Activated T-cell treated with anti-CD3 and anti-CD28 coated beads for 4 hours (primary cell): ENCODE data around the gene TEX11.
"Not testable (repeated sequence)": the region's sequence is repeated elsewhere in the genome, so short reads cannot be mapped to it uniquely, and the experiment has no call there.

Experiments used
- DNase-seq: peaks from one replicate; pipeline ENCODE4 v3.0.0-alpha.2; 2020

TEX11 gene

DNA sequence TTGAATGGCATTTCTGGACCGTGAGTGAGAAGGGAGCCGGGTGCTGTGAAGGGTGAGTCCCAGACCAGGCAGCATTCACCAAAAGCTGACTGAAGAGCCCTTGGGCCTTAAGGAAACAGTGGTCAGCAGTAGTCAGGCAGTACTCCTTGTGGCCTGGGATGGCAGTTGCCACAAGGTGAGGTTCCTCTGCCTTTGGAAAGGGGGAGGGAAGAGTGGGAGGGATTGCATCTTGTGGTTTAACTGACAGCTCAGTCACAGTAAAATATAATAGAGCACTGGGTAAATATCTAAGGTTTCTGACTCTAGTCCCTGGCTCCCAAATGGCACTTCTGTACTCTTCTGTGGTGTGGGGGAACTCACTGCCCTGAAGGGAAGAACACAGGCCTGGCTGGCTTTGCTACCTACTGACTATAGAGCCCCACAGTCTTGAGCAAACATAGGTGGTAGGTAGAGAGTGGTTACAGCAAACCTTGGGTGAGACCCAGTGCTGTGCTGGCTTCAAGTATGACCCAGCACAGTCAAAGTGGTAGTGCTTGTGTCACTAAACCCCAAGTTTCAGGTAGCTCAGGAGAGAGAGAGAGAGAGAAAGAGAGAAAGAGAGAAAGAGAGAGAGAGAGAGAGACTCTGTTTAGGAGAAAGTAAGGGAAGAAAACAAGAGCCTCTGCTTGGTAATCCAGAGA is 154.2 kb downstream of the TEX11 start:
- DNase-seq: no peak

DNA sequence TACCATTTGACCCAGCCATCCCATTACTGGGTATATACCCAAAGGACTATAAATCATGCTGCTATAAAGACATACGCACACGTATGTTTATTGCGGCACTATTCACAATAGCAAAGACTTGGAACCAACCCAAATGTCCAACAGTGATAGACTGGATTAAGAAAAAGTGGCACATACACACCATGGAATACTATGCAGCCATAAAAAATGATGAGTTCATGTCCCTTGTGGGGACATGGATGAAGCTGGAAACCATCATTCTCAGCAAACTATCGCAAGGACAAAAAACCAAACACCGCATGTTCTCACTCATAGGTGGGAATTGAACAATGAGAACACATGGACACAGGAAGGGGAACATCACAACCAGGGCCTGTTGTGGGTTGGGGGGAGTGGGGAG is 174.7 kb downstream of the TEX11 start:
- DNase-seq: not testable (repeated sequence)

DNA sequence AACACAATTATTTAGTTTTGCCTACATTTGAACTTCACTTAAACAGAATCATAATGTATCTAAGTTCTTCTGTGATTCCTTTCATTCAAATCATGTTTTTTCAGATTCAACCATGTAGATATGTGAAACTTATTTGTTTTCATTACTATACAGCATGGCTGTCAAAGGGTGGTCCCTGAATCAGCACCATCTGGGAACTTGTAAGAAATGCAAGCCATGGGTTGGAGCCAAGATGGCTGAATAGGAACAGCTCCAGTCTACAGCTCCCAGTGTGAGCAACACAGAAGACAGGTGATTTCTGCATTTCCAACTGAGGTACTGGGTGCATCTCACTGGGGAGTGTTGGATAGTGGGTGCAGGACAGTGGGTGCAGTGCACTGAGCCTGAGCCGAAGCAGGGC is 180.6 kb downstream of the TEX11 start:
- not testable (repeated sequence) for DNase-seq

DNA sequence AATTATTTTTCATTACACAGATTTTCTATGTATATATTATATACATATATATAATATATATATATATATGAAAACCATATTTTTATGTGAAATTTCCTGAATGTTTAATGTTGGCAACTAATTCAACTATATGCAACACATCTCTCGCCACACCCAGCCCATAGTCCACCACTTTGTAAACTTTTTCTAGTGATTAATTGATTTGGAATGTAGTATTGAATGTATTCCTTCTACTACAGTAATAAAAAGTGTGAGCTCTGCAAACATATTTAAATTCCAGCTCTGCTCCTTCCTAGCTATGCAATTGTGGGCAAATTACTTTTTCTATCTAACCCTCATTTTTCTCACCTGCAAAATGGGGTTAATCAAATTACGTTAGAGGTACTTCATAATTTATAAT is 187.8 kb downstream of the TEX11 start:
- DNase-seq: no peak

DNA sequence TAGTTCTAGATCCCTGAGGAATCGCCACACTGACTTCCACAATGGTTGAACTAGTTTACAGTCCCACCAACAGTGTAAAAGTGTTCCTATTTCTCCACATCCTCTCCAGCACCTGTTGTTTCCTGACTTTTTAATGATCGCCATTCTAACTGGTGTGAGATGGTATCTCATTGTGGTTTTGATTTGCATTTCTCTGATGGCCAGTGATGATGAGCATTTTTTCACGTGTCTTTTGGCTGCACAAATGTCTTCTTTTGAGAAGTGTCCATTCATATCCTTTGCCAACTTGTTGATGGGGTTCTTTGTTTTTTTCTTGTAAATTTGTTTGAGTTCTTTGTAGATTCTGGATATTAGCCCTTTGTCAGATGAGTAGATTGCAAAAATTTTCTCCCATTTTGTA is 197.2 kb downstream of the TEX11 start:
- DNase-seq: not testable (repeated sequence)

DNA sequence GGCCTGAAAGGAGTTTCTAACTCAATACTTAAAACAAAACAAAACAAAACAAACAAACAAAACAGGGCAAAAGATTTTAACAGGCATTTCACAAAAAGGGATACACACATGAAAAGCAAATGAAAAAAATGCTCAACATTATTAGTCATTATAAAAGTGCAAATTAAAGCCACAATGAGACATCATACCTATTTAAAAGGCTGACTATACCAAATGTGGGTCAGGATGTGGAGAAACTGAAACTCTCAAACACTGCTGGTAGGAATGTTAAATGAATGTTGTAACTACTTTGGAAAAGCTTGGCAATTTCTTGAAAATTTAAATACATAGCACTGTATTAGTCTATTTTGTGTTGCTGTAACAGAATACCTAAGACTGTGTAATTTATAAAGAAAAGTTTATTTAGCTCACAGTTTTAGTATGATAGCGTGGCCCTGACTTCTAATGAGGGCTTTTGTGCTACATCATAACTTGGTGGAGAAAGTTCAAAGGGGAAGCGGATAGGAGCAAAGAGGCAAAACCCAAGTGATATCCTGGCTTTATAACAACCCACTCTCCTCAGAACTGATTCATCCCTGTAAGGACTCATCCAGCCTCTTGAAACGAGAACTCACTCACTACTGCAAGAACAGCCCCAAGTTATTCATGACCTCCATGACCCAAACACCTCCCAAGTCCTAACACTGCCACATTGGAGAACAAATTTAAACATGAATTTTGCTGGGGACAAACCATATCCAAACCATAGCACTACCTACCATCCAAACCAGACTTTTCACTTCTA is 214.0 kb downstream of the TEX11 start:
- DNase-seq: no peak

DNA sequence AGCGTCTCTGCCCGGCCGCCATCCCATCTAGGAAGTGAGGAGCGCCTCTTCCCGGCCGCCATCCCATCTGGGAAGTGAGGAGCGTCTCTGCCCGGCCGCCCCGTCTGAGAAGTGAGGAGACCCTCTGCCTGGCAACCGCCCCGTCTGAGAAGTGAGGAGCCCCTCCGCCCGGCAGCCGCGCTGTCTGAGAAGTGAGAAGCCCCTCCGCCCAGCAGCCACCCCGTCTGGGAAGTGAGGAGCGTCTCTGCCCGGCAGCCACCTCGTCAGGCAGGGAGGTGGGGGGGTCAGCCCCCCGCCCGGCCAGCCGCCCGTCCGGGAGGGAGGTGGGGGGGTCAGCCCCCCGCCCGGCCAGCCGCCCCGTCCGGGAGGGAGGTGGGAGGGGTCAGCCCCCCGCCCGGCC is 229.1 kb downstream of the TEX11 start:
- not testable (repeated sequence) for DNase-seq

DNA sequence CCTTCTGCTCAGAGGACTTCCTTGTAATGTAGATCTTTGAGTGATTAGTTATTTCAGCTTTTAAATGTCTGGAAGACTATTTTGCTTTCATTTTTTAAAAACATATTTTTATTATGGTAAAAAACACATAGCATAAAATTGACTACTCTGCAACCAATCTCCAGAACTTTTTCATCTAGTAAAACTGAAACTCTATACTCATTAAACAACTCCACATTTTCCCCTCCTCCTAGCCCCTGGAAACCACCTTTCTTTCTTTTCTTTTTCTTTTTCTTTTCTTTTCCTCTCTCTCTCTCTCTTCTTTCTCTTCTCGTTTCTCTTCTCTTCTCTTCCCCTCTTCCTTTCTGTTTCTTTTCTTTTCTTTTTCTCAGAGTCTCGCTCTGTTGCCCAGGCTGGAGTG is 233.2 kb downstream of the TEX11 start:
- no peak for DNase-seq

DNA sequence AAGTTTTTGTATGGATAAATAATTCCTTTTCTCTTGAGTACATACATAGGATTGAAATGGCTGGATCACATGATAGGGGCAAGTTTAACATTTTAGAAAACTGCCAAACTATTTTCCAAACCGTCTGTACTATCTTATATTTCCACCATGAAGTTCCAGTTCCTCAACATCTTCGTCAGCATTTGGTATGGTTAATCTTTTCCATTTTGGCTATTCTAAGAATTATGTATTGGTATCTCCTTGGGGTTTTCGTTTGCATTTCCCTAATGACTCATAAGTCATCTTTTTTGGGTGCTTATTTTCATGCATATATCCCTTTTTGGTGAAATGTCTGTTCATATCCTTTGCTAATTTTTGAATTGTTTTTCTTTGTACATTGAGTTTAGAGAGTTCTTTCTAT is 236.2 kb downstream of the TEX11 start:
- no peak for DNase-seq

DNA sequence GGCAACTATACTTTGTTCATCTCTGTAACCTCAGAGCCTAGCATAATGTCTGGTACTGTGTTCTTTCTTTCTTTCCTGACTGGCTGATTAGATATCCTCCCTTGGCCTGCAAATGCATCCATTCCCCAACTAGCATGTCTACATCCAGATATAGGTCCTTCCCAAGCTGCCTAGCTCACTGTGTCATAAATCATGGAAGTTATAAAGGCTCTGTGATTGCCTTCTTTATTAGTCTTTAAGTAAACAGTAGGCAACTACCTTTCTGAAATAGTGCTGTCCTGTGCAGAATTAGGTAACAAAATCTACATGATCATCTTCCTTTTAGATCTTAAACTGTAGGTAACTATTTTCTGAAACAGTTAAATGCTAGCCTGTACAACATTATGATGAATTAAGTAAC is 239.4 kb downstream of the TEX11 start:
- no peak for DNase-seq

DNA sequence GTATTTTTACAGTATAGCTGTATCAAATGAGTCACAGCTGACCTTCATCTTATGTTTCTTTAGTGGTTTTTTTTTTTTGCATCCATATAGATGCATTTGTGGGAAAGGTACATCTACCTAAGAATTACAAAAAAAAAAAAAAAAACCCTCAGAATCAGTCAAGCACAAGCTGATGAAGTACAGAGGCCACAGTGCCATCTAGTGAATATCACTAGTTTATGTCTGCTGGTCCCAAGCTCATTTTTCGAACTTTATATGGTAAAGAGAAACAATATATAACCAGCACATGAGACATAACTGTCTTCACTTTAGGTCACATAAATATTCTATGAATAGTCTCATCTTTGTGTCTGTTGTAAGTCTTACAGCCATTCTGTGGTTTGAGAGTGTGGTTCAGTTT is 243.8 kb downstream of the TEX11 start:
- no peak for DNase-seq

DNA sequence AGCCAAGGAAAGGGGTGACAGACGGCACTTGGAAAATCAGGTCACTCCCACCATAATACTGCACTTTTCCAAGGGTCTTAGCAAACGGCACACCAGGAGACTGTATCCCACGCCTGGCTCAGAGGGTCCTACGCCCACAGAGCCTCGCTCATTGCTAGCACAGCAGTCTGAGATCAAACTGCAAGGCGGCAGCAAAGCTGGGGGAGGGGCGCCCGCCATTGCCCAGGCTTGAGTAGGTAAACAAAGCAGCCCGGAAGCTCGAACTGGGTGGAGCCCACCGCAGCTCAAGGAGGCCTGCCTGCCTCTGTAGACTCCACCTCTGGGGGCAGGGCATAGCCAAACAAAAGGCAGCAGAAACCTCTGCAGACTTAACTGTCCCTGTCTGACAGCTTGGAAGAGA is 247.4 kb downstream of the TEX11 start:
- DNase-seq: not testable (repeated sequence)

DNA sequence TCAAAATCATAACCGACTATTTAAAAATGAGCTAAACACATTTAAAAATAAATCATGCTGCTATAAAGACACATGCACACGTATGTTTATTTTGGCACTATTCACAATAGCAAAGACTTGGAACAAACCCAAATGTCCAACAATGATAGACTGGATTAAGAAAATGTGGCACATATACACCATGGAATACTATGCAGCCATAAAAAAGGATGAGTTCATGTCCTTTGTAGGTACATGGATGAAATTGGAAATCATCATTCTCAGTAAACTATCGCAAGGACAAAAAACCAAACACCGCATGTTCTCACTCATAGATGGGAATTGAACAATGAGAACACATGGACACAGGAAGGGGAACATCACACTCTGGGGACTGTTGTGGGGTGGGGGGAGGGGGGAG is 251.0 kb downstream of the TEX11 start:
- DNase-seq: not testable (repeated sequence)

DNA sequence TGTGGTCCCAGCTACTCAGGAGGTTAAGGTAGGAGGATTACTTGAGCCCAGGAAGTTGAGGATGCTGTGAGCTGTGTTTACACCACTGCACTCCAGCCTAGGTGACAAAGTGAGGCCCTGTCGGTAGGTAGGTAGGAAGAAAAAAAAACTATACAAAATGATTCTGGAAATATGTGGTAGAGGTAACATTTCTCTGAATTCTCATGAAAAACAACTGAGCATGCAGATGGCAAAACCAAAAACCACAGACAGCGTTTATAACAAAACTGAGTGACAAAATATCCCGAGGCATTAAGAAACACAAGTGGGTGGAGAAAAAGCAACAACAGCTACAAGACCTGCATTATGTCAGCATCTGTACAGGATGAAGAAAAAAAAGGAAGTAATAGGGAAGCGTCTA is 252.2 kb downstream of the TEX11 start:
- DNase-seq: no peak

DNA sequence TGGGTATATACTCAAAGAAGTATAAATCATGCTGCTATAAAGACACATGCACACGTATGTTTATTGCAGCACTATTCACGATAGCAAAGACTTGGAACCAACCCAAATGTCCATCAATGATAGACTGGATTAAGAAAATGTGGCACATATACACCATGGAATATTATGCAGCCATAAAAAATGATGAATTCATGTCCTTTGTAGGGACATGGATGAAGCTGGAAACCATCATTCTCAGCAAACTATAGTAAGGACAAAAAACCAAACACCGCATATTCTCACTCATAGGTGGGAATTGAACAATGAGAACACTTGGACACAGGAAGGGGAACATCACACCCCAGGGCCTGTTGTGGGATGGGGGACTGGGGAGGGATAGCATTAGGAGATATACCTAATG is 260.6 kb downstream of the TEX11 start:
- DNase-seq: not testable (repeated sequence)

DNA sequence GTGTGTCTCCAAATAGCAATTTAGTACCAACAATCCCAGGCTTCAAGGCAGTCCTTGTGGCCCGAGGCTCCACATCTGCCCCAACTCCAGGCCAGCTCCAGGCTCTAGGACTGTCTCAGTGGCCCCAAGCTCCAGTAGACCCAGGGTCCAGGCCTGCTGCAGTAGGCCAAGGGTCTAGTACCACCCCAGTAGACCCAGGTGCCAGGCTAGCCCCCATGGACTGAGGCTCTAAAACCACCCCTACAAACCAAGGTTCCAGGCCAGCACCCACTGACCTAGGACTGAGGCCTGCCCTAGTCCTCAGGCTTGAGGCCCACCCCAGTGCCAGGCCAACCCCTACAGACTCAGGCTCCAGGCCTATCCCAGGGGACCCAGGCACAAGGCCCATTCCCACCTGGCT is 272.3 kb downstream of the TEX11 start:
- DNase-seq: no peak

DNA sequence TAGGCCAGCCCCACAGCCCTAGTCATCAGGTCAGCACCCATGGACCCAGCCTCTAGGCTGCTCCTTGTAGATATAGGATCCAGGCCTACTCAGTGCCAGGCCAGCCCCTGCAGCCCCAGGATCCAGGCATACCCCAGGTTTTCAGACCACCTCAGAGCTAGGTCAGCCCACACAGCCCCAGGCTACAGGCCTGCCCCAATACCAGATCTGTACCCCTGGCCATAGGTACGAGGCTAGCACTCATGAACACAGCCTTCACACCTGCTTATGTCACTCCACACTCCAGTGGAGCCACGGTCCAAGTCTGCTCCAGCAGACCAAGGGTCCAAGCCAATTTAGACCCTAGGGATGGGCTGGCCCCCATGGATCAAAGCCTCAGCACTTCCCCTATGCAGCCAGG is 272.8 kb downstream of the TEX11 start:
- DNase-seq: no peak

DNA sequence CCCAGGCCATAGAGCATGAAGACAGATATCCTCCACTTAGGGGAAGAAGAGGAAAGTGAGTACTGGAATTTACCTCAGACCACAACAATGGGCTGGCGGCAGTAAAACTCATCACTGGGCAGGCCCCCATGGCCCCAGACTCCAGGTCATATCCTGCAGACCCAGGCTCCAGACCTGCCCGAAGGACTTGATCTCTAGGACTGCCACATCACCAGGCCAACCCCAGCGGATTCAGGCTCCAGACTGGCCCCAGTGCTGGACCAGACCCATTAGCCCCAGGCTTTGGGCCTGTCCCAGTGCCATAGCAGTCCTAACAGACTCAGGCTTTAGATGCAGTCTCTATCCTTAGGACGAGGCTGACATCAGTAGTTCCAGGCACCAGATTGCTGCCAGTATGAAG is 273.3 kb downstream of the TEX11 start:
- no peak for DNase-seq

DNA sequence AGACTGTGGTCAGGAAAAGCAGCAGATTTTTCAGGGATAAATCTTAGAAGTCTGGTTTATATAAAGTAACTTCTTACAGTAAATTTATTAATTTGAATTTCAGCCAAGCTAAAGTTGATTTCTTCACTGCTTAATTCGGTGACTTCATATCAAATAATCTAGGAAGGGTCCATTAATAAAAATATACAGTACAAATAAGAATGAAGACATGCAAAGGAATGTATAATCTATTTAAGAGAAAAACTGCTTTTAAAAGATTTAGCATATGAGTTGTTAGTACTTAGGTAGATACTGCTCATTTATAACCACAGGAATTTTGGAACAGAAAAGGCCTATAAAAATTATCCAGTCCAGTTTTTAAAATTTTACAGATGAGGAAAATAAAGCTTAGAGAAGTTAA is 286.8 kb downstream of the TEX11 start:
- DNase-seq: no peak

DNA sequence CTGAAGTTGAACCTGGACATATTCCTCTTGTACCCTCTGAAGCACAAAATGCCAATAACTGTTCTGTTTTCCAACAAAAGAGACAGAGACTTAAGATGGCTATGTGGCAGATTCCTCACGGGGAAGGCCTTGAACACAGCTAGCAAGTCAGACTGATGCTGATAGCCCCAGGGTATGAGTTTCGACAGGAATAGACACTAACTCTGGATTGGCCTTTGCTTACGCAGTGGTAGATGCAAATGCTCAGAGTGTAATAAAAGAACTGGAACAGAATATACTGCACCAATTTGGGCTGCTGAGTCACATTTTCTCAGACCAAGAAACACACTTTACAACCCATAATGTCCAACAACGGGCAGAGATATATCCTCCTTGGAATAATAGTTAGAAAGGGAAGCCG is 290.0 kb downstream of the TEX11 start:
- no peak for DNase-seq

DNA sequence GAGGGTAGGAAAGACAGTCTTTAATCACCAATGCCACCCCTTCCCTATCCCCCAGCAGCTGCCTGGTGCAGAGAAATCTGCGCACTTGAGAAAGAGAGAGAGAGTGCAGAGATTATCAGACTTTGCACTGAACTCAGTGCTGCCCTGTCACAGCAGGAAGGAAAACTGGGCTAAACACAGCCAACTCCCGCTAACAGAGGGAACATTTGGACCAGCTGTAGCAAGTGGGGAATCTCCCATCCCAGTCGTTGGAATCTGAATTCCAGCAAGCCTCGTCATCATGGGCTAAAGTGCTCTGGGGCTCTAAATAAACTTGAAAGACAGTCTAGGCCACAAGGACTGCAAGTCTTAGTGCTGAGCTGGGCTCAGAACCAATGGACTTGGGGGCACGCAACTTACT is 295.2 kb downstream of the TEX11 start:
- DNase-seq: no peak

DNA sequence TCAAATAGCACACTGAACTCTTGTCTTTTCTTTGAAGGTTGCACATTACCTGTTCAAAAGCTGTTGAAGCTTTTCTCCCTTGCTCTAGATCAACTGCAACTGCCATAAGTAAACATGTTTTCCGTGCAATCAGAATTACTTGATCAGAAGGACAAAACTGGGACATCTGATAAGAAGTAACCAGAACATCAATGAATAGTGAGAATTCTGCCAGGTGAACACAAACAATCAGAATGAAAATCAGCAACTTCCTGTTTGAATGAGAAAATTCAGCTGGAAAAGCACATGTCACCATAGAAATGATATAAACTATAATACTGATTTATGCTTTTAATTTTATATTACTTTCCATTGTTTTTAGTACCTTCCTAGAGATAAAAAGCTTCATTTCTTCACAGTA is 303.2 kb downstream of the TEX11 start:
- DNase-seq: no peak

DNA sequence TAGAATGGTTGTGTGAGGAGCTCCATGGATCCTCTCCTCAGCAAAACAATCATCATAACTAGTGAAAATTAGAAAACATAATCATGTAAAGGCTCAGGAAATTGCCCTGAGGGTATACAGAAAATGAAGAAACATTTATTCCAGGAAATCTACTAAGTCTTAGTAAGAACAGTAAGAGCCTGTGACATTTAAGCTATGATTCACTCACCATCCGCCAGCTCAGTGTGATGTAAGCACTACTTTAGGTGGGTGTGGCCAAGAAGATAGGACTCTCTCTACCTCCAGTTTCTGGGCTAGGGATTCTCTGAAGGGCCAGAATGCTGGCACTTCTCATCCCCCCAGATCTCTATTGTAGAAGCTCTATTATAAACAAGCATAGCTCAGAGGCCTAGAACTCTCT is 316.4 kb downstream of the TEX11 start:
- no peak for DNase-seq

DNA sequence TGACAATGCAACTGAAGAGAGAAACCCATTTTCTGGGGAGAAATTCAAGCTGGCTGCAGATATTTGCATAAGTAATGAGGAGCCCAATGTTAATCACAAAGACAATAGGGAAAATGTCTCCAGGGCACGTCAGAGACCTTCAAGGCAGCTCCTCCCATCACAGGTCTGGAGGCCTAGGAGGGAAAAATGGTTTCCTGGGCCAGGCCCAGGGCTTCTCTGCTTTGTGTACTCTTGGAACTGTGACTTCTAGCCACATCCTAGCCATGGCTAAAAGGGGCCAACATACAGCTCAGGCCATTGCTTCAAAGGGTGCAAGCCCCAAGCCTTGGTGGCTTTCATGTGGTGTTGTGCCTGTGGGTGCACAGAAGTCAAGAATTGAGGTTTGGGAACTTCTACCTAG is 321.4 kb downstream of the TEX11 start:
- not testable (repeated sequence) for DNase-seq

DNA sequence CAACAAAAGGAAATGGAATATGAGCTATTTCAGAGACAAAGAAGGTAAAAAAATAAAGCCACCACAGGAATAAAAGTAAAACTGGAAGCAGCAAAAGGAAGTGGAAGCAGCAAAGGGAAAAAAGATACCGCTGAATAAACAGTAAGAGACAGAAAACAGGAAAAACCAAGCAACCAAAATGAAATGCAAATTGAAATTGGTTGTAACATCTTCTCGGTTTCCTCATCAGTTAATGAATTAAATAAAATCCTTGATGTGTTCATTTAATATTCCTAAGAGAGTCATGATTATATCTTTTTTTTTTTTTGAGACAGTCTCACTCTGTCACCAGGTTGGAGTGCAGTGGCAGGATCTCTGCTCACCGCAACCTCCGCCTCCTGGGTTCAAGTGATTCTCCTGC is 331.1 kb downstream of the TEX11 start:
- DNase-seq: no peak
